CD4-positive, alpha-beta T cell treated with Interferon gamma for 1 hour (primary cell): ENCODE results near the gene MUC5AC.

Experiments
- DNase-seq: peaks from one replicate; pipeline ENCODE4 v3.0.0-alpha.2; 2020

The MUC5AC gene

GRCh38 chr11:1121331-1121812 is 36.4 kb upstream of the MUC5AC start:
- DNase-seq, result no peak

GRCh38 chr11:1121813-1122663 is 35.7 kb upstream of the MUC5AC start:
- no peak for DNase-seq

DNA sequence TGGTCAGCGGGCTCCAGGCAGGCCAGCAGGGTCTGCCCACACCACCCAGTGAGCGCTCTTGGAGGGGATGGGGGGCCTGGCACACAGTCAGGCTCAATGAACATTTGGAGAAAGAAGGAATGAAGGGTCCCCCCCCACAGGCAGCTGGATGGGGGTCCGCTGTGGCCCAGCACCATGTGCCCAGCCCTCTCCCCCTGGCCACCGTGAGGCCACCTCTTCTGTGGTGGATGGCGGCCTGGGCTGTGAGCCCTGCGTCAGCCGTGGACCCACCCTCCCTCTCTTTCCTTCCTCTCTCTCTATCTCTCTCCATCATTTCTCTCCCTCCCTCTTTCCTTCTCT is 35.1 kb upstream of the MUC5AC start:
- DNase-seq, result no peak

- no peak for DNase-seq
Observed at GRCh38 chr11:1123970-1124369, 33.8 kb upstream of the MUC5AC start.

- no peak for DNase-seq
Observed at GRCh38 chr11:1125803-1126202, 31.9 kb upstream of the MUC5AC start.

- DNase-seq, result no peak
Observed at GRCh38 chr11:1126491-1126926, 31.2 kb upstream of the MUC5AC start.

- DNase-seq, result no peak
Observed at GRCh38 chr11:1126935-1127663, 30.7 kb upstream of the MUC5AC start.

DNA sequence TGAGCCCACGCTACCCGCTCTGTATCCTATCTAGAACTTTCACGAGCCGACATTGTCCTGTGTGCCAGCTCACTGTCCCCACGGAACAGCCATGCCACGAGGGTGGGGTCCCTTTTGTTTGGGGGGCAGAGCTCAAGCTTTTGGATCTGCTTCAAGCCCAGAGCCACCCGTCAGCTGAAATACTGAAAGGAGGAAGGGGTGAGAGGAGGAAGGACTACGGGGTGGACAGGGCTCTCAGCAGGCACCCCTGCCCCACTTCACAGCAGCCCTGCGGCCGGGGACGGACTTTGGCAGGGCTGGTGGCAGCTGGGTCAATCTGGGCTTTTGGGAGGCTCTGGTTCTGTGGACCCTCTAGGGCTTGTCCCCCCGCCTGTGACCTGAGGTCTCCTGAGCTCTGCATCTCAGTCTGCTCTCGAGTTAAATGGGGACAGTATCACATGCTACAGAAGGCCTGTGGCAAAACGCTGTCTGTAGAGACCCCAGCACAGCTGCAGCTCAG is 30.0 kb upstream of the MUC5AC start:
- DNase-seq, result no peak

DNA sequence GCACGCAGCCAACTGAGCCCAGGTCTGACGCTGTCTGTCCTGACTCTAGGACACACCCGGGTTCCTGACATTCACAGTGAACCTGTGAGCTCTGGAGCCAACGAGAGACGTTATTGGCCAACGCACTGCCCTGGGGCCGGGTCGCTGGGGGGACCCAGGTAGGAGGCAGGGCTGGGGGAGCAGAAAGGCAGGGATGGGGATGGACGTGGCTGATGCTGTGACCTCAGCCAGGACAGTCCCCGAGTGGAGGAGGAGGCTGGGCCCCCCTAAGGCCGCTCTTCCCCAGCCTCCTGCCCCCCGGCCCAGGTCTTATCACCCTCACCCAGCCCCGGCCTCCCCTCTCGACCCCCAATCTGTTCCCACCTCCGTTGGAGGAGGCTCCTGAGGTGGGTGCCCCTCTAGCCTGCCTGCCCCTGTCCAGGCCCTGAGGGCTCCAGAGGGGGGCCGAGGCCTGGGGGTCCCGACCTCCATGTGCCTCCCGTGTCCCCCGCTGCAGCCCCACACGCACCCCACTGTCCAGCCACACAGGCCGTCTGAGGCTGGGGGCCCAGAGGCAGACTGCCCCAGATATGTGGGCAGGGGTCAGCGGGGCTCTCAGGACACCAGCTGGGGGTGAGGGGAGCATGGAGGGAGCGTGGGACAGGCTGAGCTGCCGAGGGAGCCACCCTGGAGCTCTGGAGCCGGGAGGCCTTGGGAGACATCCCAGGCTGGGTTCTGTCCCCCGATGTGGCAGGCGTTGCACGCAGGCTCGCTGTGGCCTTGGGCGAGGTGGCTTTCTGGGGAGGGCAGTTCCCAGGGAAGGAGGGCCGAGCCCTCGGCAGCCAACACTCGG is 29.2 kb upstream of the MUC5AC start:
- DNase-seq, result no peak

GRCh38 chr11:1129143-1129610 is 28.6 kb upstream of the MUC5AC start:
- no peak for DNase-seq

GRCh38 chr11:1129611-1130160 is 28.1 kb upstream of the MUC5AC start:
- DNase-seq, result no peak

DNA sequence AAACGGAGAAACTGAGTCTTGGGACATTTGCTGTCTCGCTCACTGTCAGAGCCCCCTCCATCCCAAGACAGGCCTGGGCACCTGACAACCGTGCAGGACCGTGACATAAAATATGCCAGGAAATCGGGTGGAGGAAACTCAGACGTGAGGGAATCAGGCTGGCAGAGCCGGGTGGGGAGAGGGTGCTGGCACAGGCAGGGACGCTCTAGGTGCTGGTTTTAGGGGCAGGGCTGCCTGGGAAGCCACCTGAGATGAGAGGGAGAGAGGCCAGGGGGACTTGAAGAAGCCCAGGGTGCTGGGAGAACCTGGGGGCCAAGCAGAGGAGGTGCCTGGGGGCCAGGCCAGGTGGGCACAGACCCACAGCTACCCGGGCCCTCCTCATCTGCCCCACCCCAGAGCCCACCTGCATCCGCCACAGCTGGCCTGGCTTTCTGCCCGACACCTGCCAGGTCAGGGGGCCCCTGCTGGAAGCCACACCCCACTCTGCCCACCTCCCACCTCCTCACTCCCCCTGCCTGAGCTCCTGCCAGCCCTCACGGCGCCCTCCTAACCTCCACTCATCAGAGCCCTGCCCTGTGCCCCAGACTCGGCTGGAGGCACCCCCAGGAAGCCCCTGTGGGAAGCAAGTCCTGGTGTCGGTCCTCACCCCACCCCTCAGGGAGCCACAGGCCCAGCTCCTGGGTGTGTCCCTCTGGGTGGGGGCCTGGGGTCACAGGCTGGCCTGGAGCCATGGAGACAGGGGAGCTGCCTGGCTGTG is 27.3 kb upstream of the MUC5AC start:
- DNase-seq, result no peak

GRCh38 chr11:1131033-1131911 is 26.5 kb upstream of the MUC5AC start:
- no peak for DNase-seq

DNA sequence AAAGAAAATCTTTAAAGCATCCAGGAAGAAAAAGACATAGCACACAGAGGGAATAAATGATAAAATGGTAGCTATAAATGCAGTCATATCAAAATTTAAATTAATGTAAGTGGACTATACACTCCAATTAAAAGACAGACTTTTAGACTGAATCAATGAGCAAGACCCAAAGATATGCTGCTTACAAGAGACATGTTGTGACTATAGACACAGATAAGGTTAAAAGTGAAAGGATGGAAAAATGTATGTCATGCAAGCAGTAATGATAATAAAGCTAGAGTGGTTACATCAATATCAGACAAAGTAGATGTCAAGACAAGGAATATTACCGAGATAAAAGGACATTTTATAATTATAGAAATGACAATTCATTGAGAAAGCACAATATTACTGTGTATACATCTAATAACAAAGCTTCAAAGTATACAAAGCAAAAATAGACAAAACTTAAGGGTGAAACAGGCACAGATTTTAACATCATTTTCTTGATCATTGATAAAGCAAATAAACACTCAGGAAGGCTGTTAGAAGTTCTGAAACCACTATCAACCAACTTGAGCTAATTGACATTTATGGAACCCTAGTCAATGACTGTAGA is 22.8 kb upstream of the MUC5AC start:
- DNase-seq, result no peak

GRCh38 chr11:1138097-1138496 is 19.7 kb upstream of the MUC5AC start:
- DNase-seq, result no peak

DNA sequence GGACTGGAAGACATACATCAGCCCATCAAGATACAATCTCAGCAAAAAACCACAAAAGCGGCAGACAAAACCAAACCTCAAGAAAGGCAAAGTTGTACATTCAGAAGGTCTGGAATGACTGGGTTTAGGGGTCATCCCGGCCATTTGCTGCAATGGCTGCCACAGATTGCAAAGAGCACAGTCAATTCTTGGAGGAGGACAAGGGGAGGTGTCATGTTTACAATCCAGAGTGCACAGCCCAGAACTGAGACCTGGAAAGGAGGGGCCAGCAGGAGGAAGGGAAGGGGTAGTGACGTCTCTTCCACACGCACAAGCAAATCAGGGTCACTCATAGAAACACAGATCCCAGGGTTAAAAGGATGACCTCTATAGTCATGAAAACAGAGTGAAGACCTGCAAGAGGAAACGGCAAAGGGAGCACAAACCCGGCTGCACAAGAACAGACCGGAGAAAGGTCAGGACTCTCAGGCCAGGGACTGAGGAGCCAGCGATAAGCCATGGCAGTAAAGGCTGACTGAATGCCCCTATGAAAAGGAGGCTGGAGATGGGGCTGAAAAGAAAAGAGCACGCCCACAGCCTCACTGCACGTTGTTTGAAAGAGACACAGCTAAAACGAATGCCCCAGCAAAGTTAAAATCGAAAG is 18.2 kb upstream of the MUC5AC start:
- DNase-seq, result no peak

DNA sequence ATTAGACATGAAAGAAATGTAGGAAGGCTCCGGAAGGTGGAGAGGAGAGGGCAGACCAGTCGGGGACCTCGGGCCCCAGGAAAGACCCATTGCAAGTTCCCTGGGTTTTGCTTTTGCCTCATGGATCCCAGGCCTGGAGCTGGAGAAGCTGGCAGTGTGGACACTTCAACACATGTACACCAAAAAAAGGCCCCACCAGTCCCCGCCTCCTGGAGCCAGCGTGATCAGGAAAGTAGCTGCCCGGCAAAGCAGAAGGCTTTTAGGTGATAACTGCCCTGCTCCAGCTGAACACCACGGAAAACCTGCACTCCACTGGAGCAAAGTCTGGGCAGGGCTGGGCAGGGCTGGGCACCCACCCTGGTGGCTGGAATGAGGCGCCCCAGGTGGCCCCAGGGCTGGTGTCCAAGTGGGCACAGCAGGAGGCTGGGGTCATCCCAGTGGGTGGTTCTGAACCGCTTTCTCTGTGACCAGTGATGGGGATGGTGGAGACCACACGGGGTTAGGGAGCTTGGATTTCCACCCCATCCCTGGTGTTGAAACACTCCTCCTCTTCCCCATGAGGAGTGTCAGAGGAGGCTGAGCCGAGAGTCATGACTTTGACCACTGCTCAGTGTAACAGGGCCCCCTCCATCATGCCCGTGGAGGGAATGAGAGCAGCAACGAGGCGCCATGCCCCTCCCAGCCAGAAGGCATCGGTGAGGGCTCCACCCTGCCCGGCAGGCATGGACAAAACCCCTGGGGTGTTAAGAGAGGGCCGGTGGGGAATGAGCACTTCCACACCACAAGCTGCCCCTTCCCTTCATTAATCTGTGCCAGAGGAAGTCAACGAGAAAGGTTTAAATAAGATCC is 16.9 kb upstream of the MUC5AC start:
- no peak for DNase-seq

DNA sequence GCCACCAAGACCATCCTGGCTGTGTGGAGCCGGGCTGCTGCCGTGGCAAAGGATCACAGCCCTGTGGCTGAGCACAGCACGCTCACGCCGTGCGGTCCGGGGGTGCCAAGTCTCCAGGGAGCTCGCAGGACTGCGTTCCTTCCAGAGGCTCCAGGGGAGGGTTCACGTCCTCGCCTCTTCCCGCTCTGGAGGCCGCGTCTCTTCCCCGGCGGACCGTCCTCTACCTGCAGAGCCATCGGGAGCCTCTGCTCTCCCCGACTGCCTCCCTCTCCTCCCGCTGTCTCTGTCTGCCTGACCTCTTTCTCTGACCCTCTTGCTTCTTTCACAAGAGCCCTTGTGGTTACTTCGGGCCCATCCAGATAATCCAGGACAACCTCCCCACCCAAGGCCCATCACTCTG is 11.4 kb upstream of the MUC5AC start:
- DNase-seq, result no peak

- no peak for DNase-seq
Observed at GRCh38 chr11:1147792-1148191, 10.0 kb upstream of the MUC5AC start.
